ENCODE measurements around the gene KCTD16.

KCTD16 gene

GRCh38 chr5:144386315-144386714, 215.6 kb downstream of the KCTD16 start:
- Histone ChIP-seq H3K36me3 (replicated peaks; ENCODE audit: insufficient read depth, low read length) (no peaks in the 10 kb centered on the region), H3K9me3 (replicated peaks; ENCODE audit: insufficient read depth, low read length) (no peaks in the 10 kb centered on the region), H3K9ac (ENCODE audit: low read length) (no peak overlapping the region), H3K79me2 (ENCODE audit: low read length) (no peaks in the 10 kb centered on the region), H2AFZ (ENCODE audit: low read length) (no peak overlapping the region), H4K20me1 (ENCODE audit: insufficient read depth, low read length) (no peaks in the 10 kb centered on the region), H3F3A (ENCODE audit: insufficient read depth, low read length) (no peaks in the 10 kb centered on the region), H3K27me3 (replicated peaks; ENCODE audit: insufficient read depth, low read length) (no peaks in the 10 kb centered on the region), H3K4me3 (ENCODE audit: low read length) (no peak overlapping the region), H3K4me1 (ENCODE audit: low read length) (peaks cover 10% of the 10 kb centered on the region), H3K27ac (ENCODE audit: low read length) (no peak overlapping the region), H3K4me2 (ENCODE audit: low read depth, low read length) (no peak overlapping the region), H3K9me2 (replicated peaks; ENCODE audit: insufficient read depth, low read length) (no peaks in the 10 kb centered on the region)
- no peak for DNase-seq
- TF ChIP-seq CTCF (IDR thresholded peaks at IDR 0.05; ENCODE audit: low read length), result no peak
- no peak for TF ChIP-seq EZH2phosphoT487 (IDR thresholded peaks at IDR 0.05; ENCODE audit: low read length)
- TF ChIP-seq EZH2 (optimal IDR thresholded peaks at IDR 0.05; ENCODE audit: low read depth, low read length), result no peak

- Histone ChIP-seq H3K9me3 (replicated peaks; ENCODE audit: insufficient read depth, low read length) (no peaks in the 10 kb centered on the region), H3K9ac (ENCODE audit: low read length) (no peak overlapping the region), H3K27ac (ENCODE audit: low read length) (no peak overlapping the region), H3K9me2 (replicated peaks; ENCODE audit: insufficient read depth, low read length) (no peaks in the 10 kb centered on the region), H3K79me2 (ENCODE audit: low read length) (no peaks in the 10 kb centered on the region), H3K27me3 (replicated peaks; ENCODE audit: insufficient read depth, low read length) (no peaks in the 10 kb centered on the region), H2AFZ (ENCODE audit: low read length) (no peak overlapping the region), H3K4me2 (ENCODE audit: low read depth, low read length) (no peak overlapping the region), H4K20me1 (ENCODE audit: insufficient read depth, low read length) (no peaks in the 10 kb centered on the region), H3K4me1 (ENCODE audit: low read length) (peaks cover 10% of the 10 kb centered on the region), H3K36me3 (replicated peaks; ENCODE audit: insufficient read depth, low read length) (no peaks in the 10 kb centered on the region), H3F3A (ENCODE audit: insufficient read depth, low read length) (no peaks in the 10 kb centered on the region), H3K4me3 (ENCODE audit: low read length) (no peak overlapping the region)
- DNase-seq, result no peak
- TF ChIP-seq EZH2phosphoT487 (IDR thresholded peaks at IDR 0.05; ENCODE audit: low read length), result no peak
- TF ChIP-seq CTCF (IDR thresholded peaks at IDR 0.05; ENCODE audit: low read length), result peak; percentile 15
Measured at GRCh38 chr5:144390133-144390532, 219.5 kb downstream of the KCTD16 start.

GRCh38 chr5:144391044-144391443, 220.4 kb downstream of the KCTD16 start:
- Histone ChIP-seq H3K27ac (ENCODE audit: low read length) (no peak overlapping the region), H3K4me1 (ENCODE audit: low read length) (0 out of 2 replicates have a peak, but pooled peaks cover under 1% of the 10 kb centered on the region), H3K4me2 (ENCODE audit: low read depth, low read length) (no peak overlapping the region), H3K9me2 (replicated peaks; ENCODE audit: insufficient read depth, low read length) (no peaks in the 10 kb centered on the region), H3F3A (ENCODE audit: insufficient read depth, low read length) (no peaks in the 10 kb centered on the region), H3K9ac (ENCODE audit: low read length) (no peak overlapping the region), H3K79me2 (ENCODE audit: low read length) (no peaks in the 10 kb centered on the region), H4K20me1 (ENCODE audit: insufficient read depth, low read length) (no peaks in the 10 kb centered on the region), H3K4me3 (ENCODE audit: low read length) (no peak overlapping the region), H3K27me3 (replicated peaks; ENCODE audit: insufficient read depth, low read length) (no peaks in the 10 kb centered on the region), H2AFZ (ENCODE audit: low read length) (no peak overlapping the region), H3K36me3 (replicated peaks; ENCODE audit: insufficient read depth, low read length) (no peaks in the 10 kb centered on the region), H3K9me3 (replicated peaks; ENCODE audit: insufficient read depth, low read length) (no peaks in the 10 kb centered on the region)
- DNase-seq, result no peak
- TF ChIP-seq EZH2phosphoT487 (IDR thresholded peaks at IDR 0.05; ENCODE audit: low read length) (no peak), CTCF (IDR thresholded peaks at IDR 0.05; ENCODE audit: low read length) (no peak), EZH2 (optimal IDR thresholded peaks at IDR 0.05; ENCODE audit: low read depth, low read length) (no peak)
